ENCODE results near the gene S100A14.

Gene S100A14

DNA sequence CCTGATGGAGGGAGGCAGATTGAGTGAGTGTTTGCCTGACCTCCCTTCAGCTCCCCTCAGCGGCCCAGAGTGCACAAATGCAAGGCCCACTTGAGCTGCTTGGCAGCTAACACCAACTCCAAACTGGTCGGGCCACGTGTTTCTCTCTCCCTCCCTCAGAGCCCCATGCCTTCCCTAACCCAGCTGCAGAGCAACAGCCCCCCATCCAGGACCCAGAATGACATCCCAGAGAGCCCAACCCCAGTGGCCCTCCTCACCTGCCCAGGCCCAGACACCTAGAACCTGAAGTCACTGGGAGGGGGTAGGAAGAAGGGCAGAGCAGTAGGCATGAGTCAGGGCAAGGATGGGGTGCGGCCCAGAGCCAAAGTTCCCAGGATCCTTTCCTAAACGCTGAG, 789 bp upstream of the S100A14 start:
- no peak for DNase-seq (ENCODE audit: low read depth)
- H3K4me3 ChIP-seq (ENCODE audit: low read length) = no peak overlapping the region
- TF ChIP-seq, protein P1, sequence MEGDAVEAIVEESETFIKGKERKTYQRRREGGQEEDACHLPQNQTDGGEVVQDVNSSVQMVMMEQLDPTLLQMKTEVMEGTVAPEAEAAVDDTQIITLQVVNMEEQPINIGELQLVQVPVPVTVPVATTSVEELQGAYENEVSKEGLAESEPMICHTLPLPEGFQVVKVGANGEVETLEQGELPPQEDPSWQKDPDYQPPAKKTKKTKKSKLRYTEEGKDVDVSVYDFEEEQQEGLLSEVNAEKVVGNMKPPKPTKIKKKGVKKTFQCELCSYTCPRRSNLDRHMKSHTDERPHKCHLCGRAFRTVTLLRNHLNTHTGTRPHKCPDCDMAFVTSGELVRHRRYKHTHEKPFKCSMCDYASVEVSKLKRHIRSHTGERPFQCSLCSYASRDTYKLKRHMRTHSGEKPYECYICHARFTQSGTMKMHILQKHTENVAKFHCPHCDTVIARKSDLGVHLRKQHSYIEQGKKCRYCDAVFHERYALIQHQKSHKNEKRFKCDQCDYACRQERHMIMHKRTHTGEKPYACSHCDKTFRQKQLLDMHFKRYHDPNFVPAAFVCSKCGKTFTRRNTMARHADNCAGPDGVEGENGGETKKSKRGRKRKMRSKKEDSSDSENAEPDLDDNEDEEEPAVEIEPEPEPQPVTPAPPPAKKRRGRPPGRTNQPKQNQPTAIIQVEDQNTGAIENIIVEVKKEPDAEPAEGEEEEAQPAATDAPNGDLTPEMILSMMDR (conservative IDR thresholded peaks at IDR 0.05; ENCODE audit: low read depth, low read length) = no peak

DNA sequence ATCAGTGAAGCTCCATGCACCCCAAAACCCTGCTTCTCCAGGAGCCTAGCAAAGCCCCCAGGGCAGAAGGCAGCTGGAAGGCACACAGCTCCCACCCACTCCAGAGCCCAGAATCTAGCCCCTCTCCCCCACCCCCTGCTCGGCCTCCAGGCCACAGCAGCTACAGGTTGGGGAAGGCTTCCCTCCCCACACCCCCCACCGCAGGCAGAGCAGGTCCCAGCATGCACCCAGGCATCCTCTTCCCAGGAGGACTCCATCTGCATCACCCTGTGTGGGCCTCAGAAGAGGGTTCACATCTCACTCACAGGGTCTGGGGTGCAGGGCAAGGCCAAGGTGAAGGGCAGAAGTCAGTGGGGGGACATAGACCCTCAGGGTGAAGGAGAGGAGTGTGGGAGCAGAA, 719 bp downstream of the S100A14 start:
- TF ChIP-seq, protein P1 (conservative IDR thresholded peaks at IDR 0.05; ENCODE audit: low read depth, low read length) = no peak
- no peak for DNase-seq (ENCODE audit: low read depth)
- no peak overlapping the region for H3K4me3 ChIP-seq (ENCODE audit: low read length)

DNA sequence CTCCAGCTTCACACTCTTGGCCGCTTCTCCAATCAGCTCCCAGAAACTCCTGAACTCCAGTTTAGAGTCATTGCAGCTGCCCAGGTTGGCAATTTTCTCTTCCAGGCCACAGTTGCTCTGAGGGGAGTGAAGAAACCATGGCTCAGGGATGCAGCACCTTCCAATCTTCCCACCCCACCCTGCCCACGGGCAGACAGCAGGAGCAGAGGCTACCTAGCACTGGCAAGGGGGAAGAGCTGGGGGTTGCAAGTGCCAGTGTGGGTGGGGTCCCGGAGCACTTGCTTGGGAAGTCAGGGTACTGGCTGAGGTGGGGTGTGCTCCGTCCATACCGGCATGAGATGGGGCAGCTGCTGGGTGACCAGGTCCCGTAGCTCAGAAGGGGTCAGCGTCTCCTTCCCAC, 1.2 kb downstream of the S100A14 start:
- no peak for DNase-seq (ENCODE audit: low read depth)
- no peak overlapping the region for H3K4me3 ChIP-seq (ENCODE audit: low read length)
- TF ChIP-seq, protein P1 (conservative IDR thresholded peaks at IDR 0.05; ENCODE audit: low read depth, low read length) = no peak

DNA sequence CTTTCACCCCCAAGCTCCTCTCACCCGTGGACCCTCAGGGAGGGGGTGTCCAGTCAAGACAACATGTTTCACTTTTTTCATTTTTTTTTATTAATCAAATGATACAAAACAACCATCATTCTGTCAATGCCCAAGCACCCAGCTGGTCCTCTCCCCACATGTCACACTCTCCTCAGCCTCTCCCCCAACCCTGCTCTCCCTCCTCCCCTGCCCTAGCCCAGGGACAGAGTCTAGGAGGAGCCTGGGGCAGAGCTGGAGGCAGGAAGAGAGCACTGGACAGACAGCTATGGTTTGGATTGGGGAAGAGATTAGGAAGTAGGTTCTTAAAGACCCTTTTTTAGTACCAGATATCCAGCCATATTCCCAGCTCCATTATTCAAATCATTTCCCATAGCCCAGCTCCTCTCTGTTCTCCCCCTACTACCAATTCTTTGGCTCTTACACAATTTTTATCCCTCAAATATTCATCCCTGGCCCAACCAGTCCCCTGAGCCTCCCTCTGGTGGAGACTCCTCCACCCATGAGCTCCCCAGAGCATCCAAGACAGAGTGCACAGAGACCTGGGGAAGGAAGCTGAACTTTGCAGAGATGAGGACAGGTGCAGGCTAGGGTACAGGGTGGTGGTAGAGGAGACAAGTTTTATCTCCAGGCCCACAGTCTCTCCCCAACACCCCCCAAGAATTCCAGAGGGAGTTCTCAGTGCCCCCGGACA, 1.8 kb downstream of the S100A14 start:
- no peak for DNase-seq (ENCODE audit: low read depth)
- TF ChIP-seq, protein P1 (conservative IDR thresholded peaks at IDR 0.05; ENCODE audit: low read depth, low read length) = no peak
- no peak overlapping the region for H3K4me3 ChIP-seq (ENCODE audit: low read length)

DNA sequence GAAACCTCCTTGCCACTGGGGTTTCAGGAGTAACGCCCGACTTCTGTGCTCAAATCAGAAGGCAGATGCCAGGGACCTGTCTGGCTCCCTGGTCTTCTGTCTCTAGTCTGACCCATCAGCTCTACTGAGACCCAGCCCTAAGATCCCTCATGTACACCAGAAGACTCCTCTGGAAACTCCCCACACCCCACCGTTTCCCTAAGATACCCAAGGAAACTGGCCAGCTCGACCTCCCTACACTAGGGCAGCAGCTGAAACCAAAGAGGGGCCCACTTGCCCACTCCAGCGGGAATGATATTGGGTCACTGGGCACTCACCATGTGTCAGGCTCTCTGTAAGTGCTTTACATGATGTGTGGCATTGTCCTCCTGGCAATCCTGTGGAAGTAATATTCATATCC, 2.7 kb downstream of the S100A14 start:
- DNase-seq (ENCODE audit: low read depth) = no peak
- no peak overlapping the region for H3K4me3 ChIP-seq (ENCODE audit: low read length)
- TF ChIP-seq, protein P1 (conservative IDR thresholded peaks at IDR 0.05; ENCODE audit: low read depth, low read length) = no peak

DNA sequence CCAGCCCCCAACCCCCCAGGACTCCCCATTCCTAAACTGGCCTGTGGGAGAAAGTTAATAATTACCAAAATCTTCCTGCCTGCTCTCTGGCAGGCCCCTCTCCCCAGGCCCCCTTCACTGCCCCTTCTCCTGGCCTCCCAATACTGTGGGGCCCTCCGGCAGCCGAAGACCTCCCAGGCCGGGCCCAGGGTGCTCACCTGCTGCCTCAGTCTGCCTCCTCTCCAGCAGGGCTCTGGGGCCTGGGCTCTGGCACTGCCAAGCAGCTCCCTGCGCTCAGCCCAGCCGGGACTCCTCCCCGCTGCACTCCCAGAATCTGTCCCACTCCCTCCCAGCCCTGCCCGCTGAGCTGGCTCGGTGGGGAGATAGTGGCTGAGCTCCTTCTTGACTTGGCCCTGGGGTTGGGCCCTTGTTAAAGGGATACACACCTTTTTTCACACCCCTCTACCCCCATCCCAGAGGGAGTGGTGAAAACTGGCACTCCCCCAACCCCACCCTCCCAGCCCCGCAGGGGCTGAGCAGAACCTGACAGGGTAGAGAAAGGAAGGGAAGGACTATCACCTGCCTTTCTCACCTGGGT, 3.3 kb downstream of the S100A14 start, which contains the start of gene S100A16:
S100A16 (minus strand) TSS at position 383 of the 577 bp plus-strand sequence. CDS start 4,986 bp downstream, outside the sequence.
- TF ChIP-seq, protein P1 (conservative IDR thresholded peaks at IDR 0.05; ENCODE audit: low read depth, low read length) = no peak
- peak within 1 kb of the TSS; percentile 70 for H3K4me3 ChIP-seq (ENCODE audit: low read length)
- no peak for DNase-seq (ENCODE audit: low read depth)
